PC-3 (cell line): Measurements from ENCODE around the gene ZHX3. TPM values are rescaled to one million over a fixed set of nuclear protein-coding genes. Genes with fewer than 3 reads are reported as not detected.

Experiments used
- ATAC-seq: fragments of 200-7000 bp; cut with Tn5 transposase; 2 replicates; pipeline ENCODE4 v1.9.1; 2020; ENCODE audit warnings: mild to moderate bottlenecking, moderate library complexity
- BruUV-seq: library from RNA; stranded (reverse); fragments of 400-500 nt; replicated peaks from 2 replicates; lab custom pipeline; 2021; lab: Mats Ljungman, UMichigan
- CTCF ChIA-PET: fragments of 300-600 bp; sonication (Branson Sonifier 250); formaldehyde crosslinking; loops from one replicate; lab custom pipeline; 2022; ENCODE audit warnings: antibody characterized with exemption; lab: Charles Lee
- POLR2A ChIA-PET: fragments of 300-600 bp; sonication (Branson Sonifier 250); formaldehyde crosslinking; loops from one replicate; lab custom pipeline; 2022; ENCODE audit warnings: antibody characterized with exemption; ENCODE audit not compliant: unreplicated experiment; lab: Charles Lee
- DNase-seq: peaks from one replicate; pipeline ENCODE4 v3.0.0-alpha.2; 2015
- H2AFZ ChIP-seq: fragments of 300-600 bp; sonication (generic); 2 replicates; pipeline ENCODE4 v1.6.0; 2016; ENCODE audit warnings: antibody characterized with exemption, low read length
- H3F3A ChIP-seq: fragments of 300-600 bp; sonication (generic); one replicate; pipeline ENCODE4 v1.6.0; 2017; ENCODE audit warnings: antibody characterized with exemption, low read length, control low read depth, mild to moderate bottlenecking; ENCODE audit not compliant: unreplicated experiment
- H3K27ac ChIP-seq: fragments of 300-600 bp; sonication (generic); 2 replicates; pipeline ENCODE4 v1.5.1; 2016; ENCODE audit warnings: mild to moderate bottlenecking, low read length
- H3K27me3 ChIP-seq: fragments of 300-600 bp; sonication (generic); 2 replicates; pipeline ENCODE4 v1.6.1; 2016; ENCODE audit warnings: low read length, mixed read lengths
- H3K36me3 ChIP-seq: fragments of 300-600 bp; sonication (generic); 2 replicates; pipeline ENCODE4 v1.6.1; 2016; ENCODE audit warnings: low read depth, mixed run types, low read length, mixed read lengths
- H3K4me1 ChIP-seq: fragments of 300-600 bp; sonication (generic); 2 replicates; pipeline ENCODE4 v1.5.1; 2016; ENCODE audit warnings: low read length; ENCODE audit not compliant: insufficient read depth
- H3K4me2 ChIP-seq: fragments of 300-600 bp; sonication (generic); 2 replicates; pipeline ENCODE4 v1.6.0; 2016; ENCODE audit warnings: low read length
- H3K4me3 ChIP-seq: fragments of 300-600 bp; sonication (generic); 2 replicates; pipeline ENCODE4 v1.5.1; 2016; ENCODE audit warnings: mild to moderate bottlenecking, low read length, mixed read lengths
- H3K79me2 ChIP-seq: fragments of 300-600 bp; sonication (generic); 2 replicates; pipeline ENCODE4 v1.6.1; 2017; ENCODE audit warnings: low read length, mixed read lengths
- H3K9ac ChIP-seq: fragments of 300-600 bp; sonication (generic); 2 replicates; pipeline ENCODE4 v1.6.0; 2016; ENCODE audit warnings: mild to moderate bottlenecking, low read length
- H3K9me2 ChIP-seq: fragments of 300-600 bp; sonication (generic); replicated peaks from 2 replicates; pipeline ENCODE4 v1.6.1; 2016; ENCODE audit warnings: mixed run types, low read length, mixed read lengths
- H3K9me3 ChIP-seq: fragments of 300-600 bp; sonication (generic); 2 replicates; pipeline ENCODE4 v1.6.1; 2016; ENCODE audit warnings: low read length, mixed read lengths
- H4K20me1 ChIP-seq: fragments of 300-600 bp; sonication (generic); 2 replicates; pipeline ENCODE4 v1.6.1; 2016; ENCODE audit warnings: low read length, mixed read lengths
- EZH2 ChIP-seq: fragments of 300-600 bp; sonication (generic); IDR thresholded peaks from one replicate; pipeline ENCODE4 v1.6.1; 2017; ENCODE audit warnings: antibody characterized with exemption, mild to moderate bottlenecking, low read length; ENCODE audit not compliant: unreplicated experiment
- EZH2phosphoT487 ChIP-seq: fragments of 300-600 bp; sonication (generic); IDR thresholded peaks from 2 replicates; pipeline ENCODE4 v1.6.1; 2018; ENCODE audit warnings: mild to moderate bottlenecking, antibody characterized with exemption, low read length, borderline replicate concordance
- intact Hi-C: fragments of 100-400 bp; cut with micrococcal nuclease; formaldehyde crosslinking; loops from 2 replicates; pipeline ENCODE4 v1.9.0; 2023
- total RNA-seq: library from RNA; depleted of rRNA; stranded (reverse); fragments of >200 nt; gene quantifications from 2 replicates; pipeline ENCODE4 v1.2.3, GENCODE V29; 2014
- TF ChIP-seq, protein P1 (sequence below): fragments of 300-600 bp; sonication (generic); conservative IDR thresholded peaks from 2 replicates; pipeline ENCODE4 v1.5.1; 2017; ENCODE audit warnings: antibody characterized with exemption, low read depth, mild to moderate bottlenecking, low read length

Gene ZHX3
- total RNA-seq, 1 experiment from 2014 or later: 14.0 TPM

DNA sequence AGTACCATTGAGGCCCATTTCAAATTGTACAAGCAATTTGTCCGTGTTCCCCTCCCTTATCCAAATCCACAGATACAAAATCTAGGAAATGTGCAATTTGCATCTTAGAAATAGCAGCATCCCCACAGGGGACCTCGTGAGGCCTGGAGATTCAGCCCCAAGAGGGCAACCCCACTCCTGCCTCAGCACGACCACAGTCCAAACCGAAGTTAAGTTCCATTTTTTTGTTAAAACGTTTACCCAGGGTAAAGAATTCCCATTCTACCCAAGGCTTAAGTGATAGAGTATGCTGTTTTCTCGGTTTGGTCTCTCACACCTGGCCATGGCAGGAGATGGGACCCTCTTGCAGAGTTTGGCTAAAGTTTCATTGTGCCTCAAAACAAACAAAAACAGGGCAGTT is 139.0 kb downstream of the ZHX3 start:
- H4K20me1 ChIP-seq: no peaks in the 10 kb centered on the region
- no peaks in the 10 kb centered on the region for H3K27me3 ChIP-seq
- no peaks in the 10 kb centered on the region for H3K9me3 ChIP-seq
- H3F3A ChIP-seq: no peaks in the 10 kb centered on the region
- DNase-seq (no peak), ATAC-seq (no peak)
- H3K4me3 ChIP-seq: no peak overlapping the region
- H3K4me1 ChIP-seq: peaks cover 28% of the 10 kb centered on the region
- no peak overlapping the region for H2AFZ ChIP-seq
- H3K36me3 ChIP-seq: peaks cover 23% of the 10 kb centered on the region
- TF ChIP-seq, protein P1, sequence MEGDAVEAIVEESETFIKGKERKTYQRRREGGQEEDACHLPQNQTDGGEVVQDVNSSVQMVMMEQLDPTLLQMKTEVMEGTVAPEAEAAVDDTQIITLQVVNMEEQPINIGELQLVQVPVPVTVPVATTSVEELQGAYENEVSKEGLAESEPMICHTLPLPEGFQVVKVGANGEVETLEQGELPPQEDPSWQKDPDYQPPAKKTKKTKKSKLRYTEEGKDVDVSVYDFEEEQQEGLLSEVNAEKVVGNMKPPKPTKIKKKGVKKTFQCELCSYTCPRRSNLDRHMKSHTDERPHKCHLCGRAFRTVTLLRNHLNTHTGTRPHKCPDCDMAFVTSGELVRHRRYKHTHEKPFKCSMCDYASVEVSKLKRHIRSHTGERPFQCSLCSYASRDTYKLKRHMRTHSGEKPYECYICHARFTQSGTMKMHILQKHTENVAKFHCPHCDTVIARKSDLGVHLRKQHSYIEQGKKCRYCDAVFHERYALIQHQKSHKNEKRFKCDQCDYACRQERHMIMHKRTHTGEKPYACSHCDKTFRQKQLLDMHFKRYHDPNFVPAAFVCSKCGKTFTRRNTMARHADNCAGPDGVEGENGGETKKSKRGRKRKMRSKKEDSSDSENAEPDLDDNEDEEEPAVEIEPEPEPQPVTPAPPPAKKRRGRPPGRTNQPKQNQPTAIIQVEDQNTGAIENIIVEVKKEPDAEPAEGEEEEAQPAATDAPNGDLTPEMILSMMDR: no peak
- TF ChIP-seq EZH2phosphoT487: no peak
- no peak for TF ChIP-seq EZH2
- POLR2A ChIA-PET: no interaction called here
- H3K4me2 ChIP-seq: no peak overlapping the region
- no peak overlapping the region for H3K9ac ChIP-seq
- no peak overlapping the region for H3K27ac ChIP-seq
- intact Hi-C loops: no loop called here
- no peaks in the 10 kb centered on the region for H3K9me2 ChIP-seq
- CTCF ChIA-PET: no interaction called here
- no peaks in the 10 kb centered on the region for H3K79me2 ChIP-seq
- BruUV-seq: no TSS peak

DNA sequence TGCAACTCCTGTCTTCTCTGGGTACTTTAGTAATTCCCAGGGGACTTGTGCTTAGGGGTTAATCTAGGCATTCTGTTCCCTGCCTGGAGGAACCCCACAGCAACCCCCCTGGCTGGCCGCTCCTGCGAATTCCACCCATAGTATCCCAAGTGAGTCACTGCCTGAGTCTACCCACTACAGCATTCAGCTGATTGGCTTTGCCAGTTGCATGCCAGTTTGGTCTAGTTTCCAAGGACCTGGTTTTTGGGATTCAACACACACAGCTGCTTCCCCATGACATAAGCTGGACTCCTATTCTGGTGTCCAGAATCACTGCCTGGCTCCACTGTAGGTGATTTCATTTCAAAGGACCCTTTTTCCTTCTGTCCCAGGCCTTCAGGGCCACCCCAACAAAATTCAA is 139.9 kb downstream of the ZHX3 start:
- POLR2A ChIA-PET: no interaction called here
- no peaks in the 10 kb centered on the region for H3K9me2 ChIP-seq
- H3K27me3 ChIP-seq: no peaks in the 10 kb centered on the region
- peak overlapping the region; percentile 10 for H3K27ac ChIP-seq
- ATAC-seq: peak; percentile 82
- H4K20me1 ChIP-seq: no peaks in the 10 kb centered on the region
- peak; percentile 85 for DNase-seq
- H3K4me3 ChIP-seq: no peak overlapping the region
- H3K9me3 ChIP-seq: no peaks in the 10 kb centered on the region
- peaks cover 26% of the 10 kb centered on the region for H3K4me1 ChIP-seq
- H3K9ac ChIP-seq: no peak overlapping the region
- H2AFZ ChIP-seq: no peak overlapping the region
- TF ChIP-seq, protein P1: no peak
- no peak for TF ChIP-seq EZH2
- no peak for TF ChIP-seq EZH2phosphoT487
- no peaks in the 10 kb centered on the region for H3F3A ChIP-seq
- peak overlapping the region; percentile 27; the same call in 1 of the 2 replicates for H3K4me2 ChIP-seq
- H3K79me2 ChIP-seq: no peaks in the 10 kb centered on the region
- intact Hi-C loops: loop anchor here (1.0 kb wide), 1 partner anchor 55 kb away; no protein-coding TSS in a partner anchor
- BruUV-seq: no TSS peak
- CTCF ChIA-PET: interaction anchor here (0.6 to 1.1 kb wide), 2 partner anchors 71 to 163 kb away, joined by 3 to 14 read pairs; partner anchors contain the start of gene LPIN3
- H3K36me3 ChIP-seq: peaks cover 23% of the 10 kb centered on the region

DNA sequence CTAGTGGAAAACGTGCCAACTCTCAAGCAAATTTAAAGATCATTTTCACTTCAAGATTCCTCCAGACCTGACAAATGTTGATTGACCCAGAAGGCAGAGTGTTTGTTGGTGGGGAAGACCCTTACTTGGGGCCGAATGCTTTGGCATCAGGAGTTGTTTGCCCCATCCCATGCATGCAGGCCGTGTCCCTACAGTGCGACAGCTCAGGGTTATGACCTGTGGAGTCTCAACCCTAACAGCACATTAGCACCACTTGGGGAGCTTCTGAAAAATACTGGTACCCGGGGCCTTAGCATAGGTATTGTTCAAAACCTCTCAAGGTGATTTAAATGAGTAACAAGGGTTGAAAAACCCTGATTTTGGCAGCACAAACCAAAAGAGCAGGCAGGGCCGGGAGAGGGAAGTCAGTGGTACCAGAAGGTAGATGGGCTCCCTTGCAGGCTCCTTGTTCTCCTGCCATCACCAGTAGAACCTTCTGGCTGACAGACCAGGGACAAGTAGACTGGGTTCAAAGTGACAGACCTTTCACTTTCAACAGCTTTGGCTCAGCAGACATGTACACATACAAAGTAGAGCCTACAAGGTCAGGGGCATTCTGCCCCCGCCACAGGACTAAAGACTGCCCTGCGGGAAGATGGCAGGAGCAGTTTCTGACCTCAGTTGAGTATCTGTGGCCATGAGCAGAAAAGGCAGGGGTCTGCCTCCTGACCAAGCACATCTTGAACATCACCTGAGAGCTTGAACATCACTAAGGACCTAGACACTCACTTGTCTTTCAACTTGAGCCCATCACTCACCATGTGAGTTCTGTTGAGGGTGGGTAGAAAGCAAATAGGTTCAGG is 140.6 kb downstream of the ZHX3 start:
- Histone ChIP-seq H3K27me3 (no peaks in the 10 kb centered on the region), H3K9ac (no peak overlapping the region), H4K20me1 (no peaks in the 10 kb centered on the region), H3K4me1 (peaks cover 19% of the 10 kb centered on the region), H3K9me2 (no peaks in the 10 kb centered on the region), H2AFZ (no peak overlapping the region), H3F3A (no peaks in the 10 kb centered on the region), H3K9me3 (no peaks in the 10 kb centered on the region), H3K4me2 (peak overlapping the region; percentile 27; the same call in 1 of the 2 replicates), H3K4me3 (no peak overlapping the region), H3K27ac (no peak overlapping the region), H3K79me2 (no peaks in the 10 kb centered on the region), H3K36me3 (peaks cover 23% of the 10 kb centered on the region)
- ChIA-PET CTCF (interaction anchor here (1.1 to 1.4 kb wide), 2 partner anchors 163 kb away, joined by 3 to 14 read pairs; partner anchors contain the start of gene LPIN3), POLR2A (no interaction called here)
- intact Hi-C loops: loop anchor here (1.0 kb wide), 1 partner anchor 55 kb away; no protein-coding TSS in a partner anchor
- no peak for TF ChIP-seq EZH2
- no peak for ATAC-seq
- no TSS peak for BruUV-seq
- no peak for DNase-seq
